ENCODE data around the gene ENOX1.

ENOX1 gene

DNA sequence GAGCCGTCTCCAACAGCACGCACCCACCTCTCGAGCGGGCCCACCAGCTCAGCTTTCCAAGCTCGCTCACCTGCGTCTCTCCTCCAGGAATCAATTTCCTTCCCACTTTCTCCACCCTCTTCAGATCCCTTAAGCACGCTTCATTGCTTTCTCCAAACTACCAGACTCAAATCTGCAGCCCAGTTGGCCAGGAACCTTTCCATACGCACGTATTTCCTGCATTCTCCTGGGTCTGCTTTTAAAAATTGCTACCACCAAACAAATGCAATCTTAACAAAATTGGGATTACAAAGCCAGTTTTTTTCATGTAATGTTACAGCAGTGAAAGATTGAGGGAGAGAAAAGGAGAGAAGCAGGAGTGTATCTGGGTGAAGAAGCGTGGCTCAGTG, 1.5 kb downstream of the ENOX1 start:
- DNase-seq, result no peak

DNA sequence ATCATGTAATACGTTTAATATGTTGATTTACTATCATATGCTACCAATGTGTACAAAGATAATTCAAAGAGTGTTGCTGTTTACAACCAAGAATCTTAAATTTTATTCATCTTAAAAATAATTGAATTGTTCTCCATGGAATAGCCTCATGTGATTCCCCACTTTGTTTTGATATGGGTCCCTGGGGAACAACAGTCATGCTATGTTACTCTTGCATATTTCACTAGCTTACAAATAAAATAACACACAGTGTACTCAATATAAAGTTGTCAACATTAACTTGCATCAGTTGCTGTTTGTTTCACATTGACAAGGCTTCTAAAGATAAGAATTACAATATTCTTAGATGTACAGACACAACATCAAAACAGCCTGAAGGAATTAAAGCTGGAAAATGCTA, 2.3 kb downstream of the ENOX1 start:
- no peak for DNase-seq

DNA sequence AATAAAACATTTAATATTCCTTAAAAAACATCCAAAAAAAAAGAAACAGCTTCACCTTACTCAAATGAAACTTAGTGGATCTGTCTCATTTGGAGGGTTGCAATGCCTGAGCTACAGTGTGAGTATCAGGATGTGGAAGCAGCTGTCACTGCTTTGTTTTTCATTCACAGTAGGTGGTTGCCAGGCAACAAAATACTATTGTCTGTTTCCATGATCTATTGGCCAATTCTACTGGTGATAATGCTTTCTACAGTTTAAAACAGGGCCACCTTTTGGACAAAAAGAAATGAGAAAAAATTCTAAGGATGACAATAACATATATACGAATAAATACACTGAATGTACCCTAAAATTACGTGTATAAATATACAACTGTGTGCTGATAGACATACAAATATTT, 3.0 kb downstream of the ENOX1 start:
- no peak for DNase-seq

DNA sequence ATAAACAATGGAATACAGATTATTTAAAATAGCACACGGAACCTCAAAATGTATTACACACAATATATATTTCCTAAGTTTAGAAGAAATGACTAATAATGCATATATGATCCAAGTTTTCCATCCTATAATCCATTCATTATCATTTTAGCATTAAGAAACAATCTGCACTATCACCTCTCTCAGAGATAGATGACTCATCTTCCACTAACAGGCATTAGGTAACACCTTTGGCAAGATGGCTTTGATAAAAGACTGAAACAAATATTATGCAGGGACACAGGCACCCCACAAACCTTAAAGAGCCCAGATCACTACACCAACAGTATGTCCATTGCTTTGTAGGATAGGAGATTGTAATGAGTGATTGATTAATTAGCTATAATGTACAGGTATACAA, 4.1 kb downstream of the ENOX1 start:
- no peak for DNase-seq

DNA sequence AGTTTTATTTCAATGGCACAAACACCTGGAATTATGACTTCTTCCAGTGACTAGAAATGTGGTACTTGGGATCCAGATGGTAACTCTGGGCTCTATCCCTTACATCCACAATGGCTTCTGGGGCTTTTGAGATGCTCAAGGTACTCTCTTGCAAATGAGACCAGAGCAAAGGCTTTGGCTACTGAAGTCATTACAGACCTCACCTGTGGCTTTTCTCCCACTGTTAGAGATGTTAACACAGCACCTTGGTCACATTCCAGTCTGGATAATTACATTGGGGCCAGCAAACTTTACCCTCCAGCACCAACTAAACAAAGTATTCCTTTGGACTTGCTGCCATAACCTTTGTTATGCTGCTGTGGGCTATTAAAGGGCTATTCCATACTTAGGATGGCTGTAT, 6.1 kb downstream of the ENOX1 start:
- DNase-seq, result no peak

DNA sequence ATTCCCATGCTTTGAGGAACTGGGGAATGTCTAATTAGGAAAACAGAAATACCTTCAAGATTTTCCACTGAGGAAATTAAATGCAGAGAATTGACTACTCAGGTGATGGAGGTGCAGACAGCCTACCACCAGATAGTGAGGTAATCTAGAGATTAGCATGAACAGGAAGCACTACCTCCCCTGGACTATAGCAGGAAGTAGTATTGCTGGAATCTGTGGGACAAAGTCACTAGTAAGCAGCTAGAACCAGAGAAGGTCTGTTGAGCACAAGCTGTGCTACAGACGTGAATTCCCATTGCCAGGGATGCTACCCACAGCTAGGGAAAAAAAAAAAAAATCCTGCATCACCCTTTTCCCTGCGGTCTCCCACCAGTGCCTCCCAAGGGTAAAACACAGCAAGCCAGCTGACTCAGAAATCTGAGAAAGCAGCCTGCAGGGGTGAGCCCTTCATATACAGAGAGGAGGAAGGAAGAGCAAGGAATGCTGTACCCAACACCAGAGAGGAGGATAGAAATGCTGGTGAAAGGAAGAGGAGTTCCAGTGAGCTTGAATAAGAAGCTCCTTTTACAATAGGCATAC, 10.2 kb downstream of the ENOX1 start:
- DNase-seq, result no peak

DNA sequence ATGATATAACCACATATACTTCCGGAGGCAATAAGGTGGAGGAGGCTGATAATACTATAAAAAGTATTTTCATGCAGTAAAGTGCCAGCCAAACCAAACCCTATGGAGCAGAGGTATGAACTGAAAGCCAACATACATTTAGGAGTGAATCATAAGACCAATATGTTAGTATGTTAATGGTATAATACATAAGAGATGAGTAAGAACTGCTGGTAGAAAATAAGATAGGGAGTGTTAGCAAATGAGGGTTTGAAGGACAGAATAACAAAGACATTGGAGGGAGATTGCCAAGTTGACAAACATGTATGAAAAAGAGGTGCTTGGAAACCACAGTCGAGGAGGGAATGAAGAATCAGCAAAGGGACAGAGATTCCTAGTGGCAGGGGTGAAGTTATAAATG, 10.8 kb downstream of the ENOX1 start:
- DNase-seq, result no peak

DNA sequence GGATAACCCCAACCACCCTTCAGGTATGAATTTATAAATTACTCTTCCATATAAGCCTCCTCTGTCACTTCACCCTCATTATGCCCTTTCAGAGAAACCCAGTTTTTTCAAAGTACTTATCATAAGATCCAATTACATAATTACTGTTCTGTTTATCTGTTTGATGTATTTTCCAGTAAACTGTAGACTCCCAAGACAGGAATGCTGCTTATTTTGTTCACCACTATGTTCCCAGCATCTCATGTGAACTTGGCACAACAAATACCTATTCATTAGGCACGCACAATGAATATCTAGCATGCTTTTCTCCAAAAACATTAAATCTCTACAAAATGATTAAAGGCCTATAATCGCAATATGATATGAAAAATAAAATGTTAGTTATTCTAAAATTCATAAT, 13.2 kb downstream of the ENOX1 start:
- DNase-seq, result no peak

DNA sequence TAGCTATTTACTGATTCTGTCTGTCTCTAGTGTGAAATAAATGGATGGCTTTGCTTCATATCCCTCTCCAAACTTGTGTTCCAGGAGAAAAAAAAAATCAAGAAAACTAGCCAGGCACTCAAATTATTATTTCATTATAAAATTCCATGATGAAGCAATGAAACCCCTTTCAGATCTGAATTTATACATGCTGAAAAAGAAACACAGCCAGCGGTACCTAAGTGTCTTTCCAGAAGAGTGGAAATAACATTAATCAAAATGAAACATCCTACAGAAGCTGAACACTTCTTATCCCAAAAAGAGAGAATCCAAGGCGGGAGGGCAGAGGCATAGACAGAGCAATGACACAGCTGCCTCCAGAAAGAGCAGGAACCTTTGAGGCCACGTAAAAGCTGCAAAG, 15.9 kb downstream of the ENOX1 start:
- no peak for DNase-seq

DNA sequence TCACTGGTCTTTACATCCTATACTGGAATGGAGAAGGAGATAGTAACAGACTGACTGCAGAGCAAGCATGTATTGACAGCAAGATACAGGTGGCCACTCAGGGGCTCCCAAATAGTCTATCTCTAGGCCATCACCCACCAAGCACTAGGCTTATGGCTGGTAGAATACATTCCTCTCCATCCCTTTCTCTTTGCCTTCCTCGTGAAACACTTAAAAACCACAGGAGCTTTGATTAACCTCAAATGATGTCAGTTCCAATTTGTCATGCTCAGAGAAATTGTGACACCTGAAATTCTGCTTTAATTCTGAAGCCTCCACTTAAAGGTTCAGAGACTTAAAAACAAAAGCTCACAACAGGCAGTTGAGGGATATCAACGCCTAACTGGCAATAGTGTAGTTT, 17.2 kb downstream of the ENOX1 start:
- DNase-seq, result no peak

DNA sequence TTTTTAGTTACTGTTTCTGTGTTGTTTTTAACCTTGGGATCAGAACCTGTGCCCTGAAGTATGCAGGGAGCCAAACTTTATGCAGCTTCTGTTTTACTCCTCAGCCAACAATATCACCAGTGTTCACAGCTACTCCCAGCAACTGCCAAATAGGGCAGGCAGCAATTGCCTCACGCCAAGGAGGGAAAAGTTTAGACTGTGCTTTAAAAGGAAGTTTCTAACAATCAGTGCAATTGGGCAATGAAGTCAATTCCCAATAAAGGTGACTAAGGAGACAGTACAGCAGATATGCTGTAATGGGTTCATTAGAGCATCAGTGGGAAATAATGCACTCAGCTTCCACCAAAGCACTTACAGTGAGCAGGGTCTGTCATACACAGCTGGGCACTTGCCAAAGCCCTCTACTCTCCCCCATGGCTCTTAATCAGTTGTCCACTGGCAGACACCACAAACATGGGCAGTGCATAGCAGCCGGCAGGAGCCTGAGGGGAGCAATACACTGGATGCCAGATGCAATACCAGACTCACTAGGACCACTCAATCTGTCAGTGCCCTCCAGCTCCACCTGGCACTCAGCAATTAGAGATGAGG, 19.3 kb downstream of the ENOX1 start:
- no peak for DNase-seq

DNA sequence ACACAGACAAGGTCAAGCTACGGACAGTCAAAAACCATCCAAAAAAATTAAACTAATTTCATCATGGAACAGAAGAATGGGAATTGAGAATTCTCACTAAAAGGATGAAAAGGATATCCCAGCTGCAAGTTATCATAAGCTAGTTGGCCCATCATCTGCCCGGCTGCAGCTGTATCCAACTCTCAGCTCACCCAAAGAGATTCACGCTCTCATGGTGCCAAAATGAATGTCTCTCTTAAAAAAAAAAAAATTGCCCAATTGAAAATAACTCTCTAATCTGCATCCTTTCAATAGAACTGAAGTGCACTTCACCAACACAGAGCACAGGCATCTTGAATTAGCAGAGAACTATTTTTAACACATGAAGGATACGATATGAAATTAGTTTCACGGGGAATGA, 20.0 kb downstream of the ENOX1 start:
- DNase-seq, result no peak

DNA sequence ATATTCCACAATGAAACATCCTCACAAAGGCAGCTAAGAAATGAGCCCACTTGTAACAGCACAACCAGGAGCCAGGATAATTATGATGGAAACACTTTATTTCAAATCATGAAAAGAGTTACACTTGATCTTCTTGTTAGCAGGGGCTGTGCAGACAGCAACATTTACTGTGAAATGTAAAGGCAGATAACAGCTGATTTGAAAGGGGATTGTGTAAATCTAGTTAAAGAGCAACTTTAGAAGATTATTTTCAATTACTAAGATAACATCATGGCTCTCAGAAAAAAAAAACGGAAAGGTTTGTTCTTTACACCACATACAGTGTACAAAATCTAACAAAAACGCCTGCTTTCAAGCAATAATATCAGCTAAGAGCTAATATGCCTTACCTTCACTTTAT, 22.4 kb downstream of the ENOX1 start:
- no peak for DNase-seq

DNA sequence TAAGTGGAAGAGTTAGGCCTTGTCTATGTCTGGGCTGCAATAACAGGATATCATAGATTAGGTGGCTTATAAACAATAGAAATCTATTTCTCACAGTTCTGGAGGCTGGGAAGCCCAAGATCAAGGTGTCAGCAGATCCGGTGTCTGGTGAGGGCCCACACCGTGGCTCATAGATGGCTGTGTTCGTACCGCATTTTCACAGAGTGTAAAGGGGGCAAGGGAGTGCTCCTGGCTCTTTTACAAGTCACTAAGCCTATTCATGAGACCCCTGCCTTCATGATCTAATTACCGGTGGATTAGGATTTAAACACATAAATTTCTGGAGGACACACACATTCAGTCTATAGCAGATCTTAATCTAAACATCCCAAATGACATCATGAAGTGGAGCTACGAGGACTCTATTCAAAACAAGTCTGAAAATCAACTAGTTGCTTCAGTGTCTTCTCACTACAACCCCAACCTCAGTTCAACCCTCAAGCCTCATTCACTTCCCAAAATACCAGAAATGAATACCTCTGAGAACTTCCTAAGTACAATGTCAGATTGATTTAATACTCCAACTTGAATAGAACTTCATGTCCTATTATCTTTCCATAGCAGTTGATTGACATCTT, 23.5 kb downstream of the ENOX1 start:
- DNase-seq, result no peak

DNA sequence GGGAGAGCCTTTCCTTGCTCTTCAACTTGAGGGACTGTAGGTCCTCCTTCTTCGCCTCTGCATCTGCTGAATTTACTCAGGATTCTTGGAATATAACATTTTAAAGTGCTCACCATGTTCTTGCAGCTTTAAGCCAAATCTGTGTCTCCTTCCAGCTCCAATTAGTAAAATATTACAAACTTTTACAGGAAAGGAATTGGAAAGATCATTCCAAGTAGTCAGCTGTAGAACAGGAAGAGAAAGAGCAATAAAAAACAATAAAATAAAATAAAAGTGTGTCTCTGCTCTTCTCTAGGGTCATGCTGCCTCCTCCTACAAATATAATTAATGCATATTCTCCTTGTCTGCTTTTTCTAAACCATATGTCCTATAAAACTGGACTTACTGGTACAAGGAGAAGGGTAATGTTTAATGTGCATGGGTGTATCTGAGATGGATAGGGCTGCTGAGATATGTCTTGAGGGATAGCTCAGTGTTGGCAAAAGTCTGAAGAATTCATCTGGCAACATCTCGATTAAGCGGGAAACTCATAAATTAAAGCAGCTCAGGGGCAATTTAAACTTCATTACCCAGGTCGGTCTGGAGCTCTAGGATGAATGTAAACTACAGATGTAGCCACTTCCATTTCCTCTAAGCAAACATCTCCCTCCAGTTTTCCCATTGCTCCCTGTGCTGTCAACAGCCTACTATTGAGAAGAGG, 25.0 kb downstream of the ENOX1 start:
- no peak for DNase-seq

DNA sequence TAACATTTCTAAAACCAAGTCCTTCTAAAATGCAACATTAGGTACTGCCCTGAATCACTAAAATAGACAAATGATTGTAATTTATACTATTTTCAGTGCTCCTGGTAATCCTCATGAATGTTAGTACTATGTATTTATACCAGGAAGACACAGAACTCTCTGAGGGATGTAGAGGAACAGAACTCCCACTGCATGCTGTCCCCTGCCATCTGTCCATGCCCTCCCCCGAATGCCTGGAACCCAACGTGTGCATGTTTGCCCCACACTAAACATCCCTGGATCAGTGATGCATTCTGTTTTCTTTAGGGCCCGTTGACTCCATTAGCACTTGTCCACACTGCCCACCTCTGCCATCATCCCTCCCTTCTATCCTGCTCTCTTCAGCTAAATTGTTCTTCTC, 26.5 kb downstream of the ENOX1 start:
- DNase-seq, result no peak

DNA sequence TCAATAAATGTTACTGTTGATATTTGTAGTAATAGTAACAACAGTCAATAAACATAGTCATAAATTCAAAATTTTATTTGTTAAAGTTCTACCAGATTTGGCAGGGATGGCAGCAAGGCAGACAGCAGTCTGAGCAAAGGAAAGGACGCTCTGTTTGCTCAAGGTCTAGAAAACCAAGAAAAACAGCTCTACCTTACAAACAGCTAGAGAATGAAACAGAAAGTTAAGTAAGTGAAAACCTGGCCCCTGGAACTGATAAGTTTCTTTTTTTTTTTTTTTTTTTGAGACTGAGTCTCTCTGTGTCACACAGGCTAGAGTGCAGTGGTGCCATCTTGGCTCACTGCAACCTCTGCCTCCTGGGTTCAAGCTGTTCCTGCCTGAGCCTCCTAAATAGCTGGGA, 27.9 kb downstream of the ENOX1 start:
- DNase-seq, result no peak

DNA sequence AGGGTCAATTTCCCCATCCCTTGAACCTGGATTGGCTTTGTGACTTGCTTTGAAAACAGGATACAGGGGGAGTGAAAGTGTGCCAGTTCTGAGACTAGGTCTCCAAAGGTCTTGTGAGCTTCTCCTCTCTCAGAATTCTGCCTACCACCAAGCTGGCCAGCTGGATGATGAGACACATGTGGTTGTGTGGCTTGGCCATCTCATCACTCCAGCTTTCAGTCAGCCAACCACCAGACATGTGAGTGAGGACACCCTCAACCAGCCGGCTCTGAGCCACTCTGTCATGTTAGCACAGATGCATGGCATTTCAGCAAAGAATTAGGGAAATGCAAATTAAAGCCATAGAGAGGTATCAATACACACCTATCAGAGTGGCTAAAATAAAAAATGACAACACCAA, 29.5 kb downstream of the ENOX1 start:
- DNase-seq, result no peak

DNA sequence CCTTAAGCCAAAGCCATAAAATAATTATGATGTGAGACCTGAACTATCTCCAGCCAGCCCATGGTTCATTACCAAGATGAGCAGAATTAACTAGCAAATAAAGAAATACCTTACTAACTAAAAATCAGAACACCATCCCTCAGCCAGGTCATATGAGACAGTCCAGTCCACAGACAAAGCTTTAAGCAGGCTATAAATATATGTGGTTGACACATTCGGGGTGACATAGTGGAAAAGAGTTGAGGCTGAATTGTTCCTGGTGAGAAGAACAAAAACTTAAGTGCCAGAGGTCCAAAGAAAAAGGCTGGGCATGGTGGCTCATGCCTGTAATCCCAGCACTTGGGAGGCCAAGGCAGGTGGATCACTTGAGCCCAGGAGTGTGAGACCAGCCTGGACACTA, 30.9 kb downstream of the ENOX1 start:
- DNase-seq, result no peak

DNA sequence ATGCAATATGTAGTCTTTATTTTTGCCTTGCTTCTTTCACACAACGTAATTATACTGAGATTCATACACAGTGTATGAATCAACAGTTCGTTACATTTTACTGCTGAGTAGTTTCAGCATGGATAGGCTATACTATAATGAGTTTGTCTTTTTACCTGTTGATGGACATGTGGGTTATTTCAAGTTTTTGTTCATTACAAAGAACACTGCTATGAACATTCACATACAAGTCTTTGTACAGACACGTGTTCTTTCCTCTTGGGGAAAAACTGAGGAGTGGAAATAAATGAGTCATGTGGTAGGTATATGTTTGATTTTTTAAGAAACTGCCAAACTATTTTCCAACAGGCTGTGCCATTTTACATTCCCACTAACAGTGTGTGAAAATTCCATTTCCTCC, 35.1 kb downstream of the ENOX1 start:
- no peak for DNase-seq

DNA sequence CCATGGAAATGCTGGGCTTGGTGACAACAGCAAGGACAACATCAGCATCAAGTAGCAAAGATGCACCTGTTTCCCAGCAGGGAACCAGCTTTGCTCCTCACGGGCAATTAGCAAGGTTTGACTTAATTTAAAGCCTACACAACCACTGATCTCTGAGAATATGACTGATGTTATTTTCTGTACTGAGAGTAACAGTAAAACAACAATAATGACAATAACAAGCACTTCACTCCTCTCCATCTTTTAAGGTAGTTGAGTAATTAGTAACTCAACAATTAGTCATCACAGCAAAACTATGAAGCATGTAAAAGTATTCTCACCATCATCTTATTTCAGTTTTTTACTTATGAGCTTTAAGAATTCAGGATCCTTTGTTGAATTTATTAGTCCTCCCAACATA, 37.3 kb downstream of the ENOX1 start:
- DNase-seq, result no peak

DNA sequence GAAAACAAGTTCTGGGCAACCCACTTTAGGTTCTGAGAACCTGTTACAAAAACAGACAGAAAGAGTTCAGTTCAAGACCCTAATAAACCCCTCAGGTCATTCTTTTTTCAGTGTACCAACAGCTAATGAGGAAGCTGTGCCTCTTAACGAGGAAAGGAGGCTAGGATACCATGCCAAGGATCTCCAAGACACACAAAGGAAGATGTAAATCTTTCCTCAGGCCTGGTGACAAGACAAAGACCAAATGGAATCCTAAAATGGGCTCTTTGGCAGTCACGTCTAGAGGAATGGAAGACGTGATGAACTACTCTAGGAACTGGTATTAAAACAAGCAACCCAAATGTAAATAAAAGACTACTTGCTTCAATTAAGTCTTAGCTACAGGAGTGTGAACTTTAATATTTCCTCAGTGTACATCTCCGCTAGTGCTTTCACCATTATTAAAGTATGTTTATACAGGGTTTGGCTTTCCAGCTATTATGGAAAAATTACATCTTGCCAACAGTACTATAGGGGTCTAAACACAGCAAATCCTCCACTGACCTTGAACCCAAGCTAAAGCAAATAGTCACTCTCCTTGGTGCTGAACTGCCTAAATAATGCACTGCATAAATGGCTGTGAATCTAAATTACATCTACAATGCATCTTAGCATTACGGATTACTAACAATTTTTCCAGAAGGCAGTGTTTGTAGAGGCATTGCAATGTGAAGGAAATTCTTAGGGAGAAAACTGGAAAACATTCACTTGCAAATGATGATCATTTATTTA, 42.3 kb downstream of the ENOX1 start:
- DNase-seq, result no peak

DNA sequence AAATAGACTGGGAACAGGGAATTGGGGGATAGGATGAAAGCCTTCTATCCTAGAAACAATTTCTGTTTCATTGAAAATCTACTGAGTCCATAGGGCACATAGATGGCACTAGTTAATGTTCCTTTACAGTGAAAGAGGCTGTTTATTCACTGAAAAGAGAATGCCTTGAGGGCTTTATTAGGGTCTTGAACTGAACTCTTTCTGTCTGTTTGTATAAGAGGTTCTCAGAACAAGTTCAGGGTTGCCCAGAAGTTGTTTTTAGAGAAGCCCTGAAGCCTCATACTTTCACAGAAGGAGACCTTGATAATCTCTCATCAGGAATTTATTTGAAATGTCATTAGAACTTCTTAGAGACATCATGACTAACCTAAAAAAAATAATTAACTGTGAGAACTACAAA, 43.9 kb downstream of the ENOX1 start:
- no peak for DNase-seq

Measured in AML-193 (cell line).